Measurements from ENCODE around the gene MFNG. TPM values are rescaled to one million over a fixed set of nuclear protein-coding genes. Genes with fewer than 3 reads are reported as not detected.

MFNG gene
- total and polyA plus RNA-seq, 4 experiments from 2014 or later: 213 to 441 (median 278) TPM

DNA sequence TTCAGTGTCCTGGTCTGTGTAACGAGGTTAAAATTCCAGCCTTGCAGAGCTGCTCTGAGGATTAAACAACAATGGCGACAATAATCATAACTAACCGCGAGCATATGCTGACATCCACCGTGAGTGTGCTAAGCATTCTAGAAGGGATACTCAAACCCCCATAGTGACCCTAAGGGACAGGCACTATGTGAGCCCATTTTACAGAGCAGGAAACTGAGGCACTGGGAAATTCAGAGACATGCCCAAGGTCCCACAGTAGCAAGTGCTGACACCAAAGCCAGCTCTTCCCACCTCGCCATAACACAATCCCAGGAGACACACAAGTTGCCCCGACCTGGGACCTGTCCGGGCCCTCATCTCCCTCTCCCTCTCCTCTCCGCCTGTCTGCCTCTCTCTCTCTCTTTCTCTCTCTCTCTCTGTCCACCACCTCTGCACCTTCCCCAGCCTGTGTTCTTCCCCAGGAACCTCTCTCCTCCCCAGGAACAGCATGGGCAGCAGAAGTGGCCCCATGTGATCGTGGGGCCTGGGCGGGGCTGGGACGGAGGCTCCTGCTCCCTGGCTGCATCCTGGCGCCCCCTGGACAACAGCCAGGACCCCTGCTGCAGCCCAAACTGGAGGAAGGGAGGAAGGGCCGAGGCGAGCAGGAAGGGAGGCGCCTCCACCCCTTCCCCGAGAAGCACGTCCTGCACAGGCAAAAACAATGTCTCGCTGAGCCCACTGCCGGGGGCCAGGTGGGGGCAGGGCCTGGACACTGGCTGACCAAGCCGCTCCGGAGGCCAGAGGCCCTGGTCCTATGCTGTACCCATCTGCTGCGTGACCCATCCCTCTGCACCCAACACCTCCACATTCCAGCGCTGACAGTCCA is 14.8 kb upstream of the MFNG start:
- intact Hi-C loops (cut with micrococcal nuclease): no loop called here
- Mint-ChIP-seq H3K4me3 (no peak overlapping the region), H3K27ac (no peak overlapping the region), H3K9me3 (no peaks in the 10 kb centered on the region), H3K36me3 (no peaks in the 10 kb centered on the region), H3K4me1 (peaks cover 5 to 22% (median 15%) of the 10 kb centered on the region in 4 donors), H3K27me3 (no peaks in the 10 kb centered on the region)
- POLR2A ChIA-PET (ENCODE audit: partially characterized antibody): no interaction called here
- Histone ChIP-seq H3K27ac (ENCODE audit: low read depth, low read length) (no peak overlapping the region), H3K27me3 (ENCODE audit: insufficient read depth, low read length) (peaks cover 3% of the 10 kb centered on the region), H3K36me3 (ENCODE audit: insufficient read depth, low read length) (no peaks in the 10 kb centered on the region), H3K4me1 (ENCODE audit: insufficient read depth, low read length) (peaks cover 19% of the 10 kb centered on the region), H3K4me3 (ENCODE audit: low read length in 2 of 2) (no peak overlapping the region), H3K9me3 (ENCODE audit: control insufficient read depth in 1 of 2, low read length in 2 of 2) (no peaks in the 10 kb centered on the region)
- DNase-seq: peak in 1 of 5 donors; percentile 14
- CTCF ChIA-PET (ENCODE audit: partially characterized antibody): interaction anchor here (2.1 to 14.4 kb wide), 2 partner anchors 28 to 36 kb away, joined by 8 to 185 read pairs; no protein-coding TSS in a partner anchor

DNA sequence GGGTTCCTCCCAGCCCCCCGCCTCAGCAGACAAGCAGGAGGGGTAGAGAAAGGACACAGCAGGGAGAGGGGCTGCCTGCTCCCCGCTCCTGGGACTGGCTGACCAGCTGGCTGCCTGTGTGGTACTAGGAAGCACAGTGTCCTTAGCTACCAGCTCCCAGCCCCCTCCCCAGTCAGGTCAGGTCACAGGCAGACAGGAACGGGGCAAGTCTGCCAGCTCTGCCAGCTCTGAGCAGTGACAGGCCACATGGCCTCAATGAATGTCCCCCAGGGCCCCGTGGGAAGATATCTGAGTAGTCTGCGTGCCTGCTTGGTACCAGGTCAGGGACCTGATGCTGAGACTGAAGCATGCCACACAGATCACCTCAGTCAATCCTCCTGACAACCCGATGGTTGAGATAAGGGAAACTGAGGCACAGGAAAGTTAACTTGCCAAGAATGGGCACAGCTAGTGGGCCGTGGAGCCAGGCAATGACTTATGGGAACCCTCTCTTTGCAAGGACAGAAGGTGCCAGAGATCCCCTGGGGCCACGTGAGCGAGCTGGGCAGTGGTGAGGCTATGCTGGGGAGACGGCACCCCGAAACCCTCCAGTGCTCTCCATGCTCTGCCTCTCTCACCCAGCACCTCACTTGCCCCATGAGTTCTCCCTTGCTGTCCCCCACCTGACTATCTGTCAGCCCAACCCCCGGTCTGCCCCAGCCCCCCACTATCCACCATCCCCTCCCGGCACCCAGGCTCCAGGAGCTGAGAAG is 13.8 kb upstream of the MFNG start:
- POLR2A ChIA-PET (ENCODE audit: partially characterized antibody): interaction anchor here (3.0 kb wide), 1 partner anchor 15 kb away, joined by 24 read pairs; the partner anchor contains the start of gene MFNG
- H3K4me1 Mint-ChIP-seq: peaks cover 5 to 22% (median 15%) of the 10 kb centered on the region in 4 donors
- no peak overlapping the region for H3K27ac Mint-ChIP-seq

GRCh38 chr22:37499027-37499707 is 13.0 kb upstream of the MFNG start:
- Histone ChIP-seq H3K36me3 (ENCODE audit: insufficient read depth, low read length) (no peaks in the 10 kb centered on the region), H3K27ac (ENCODE audit: low read depth, low read length) (no peak overlapping the region), H3K9me3 (ENCODE audit: control insufficient read depth in 1 of 2, low read length in 2 of 2) (no peaks in the 10 kb centered on the region), H3K4me3 (ENCODE audit: low read length in 2 of 2) (no peak overlapping the region), H3K27me3 (ENCODE audit: insufficient read depth, low read length) (peaks cover 3% of the 10 kb centered on the region), H3K4me1 (ENCODE audit: insufficient read depth, low read length) (peaks cover 19% of the 10 kb centered on the region)
- ChIA-PET CTCF (ENCODE audit: partially characterized antibody) (interaction anchor here (0.7 to 14.4 kb wide), 10 partner anchors 7 to 239 kb away, joined by 3 to 185 read pairs (median 4); no protein-coding TSS in a partner anchor), POLR2A (ENCODE audit: partially characterized antibody) (interaction anchor here (1.3 to 3.0 kb wide), 2 partner anchors 14 to 26 kb away, joined by 4 to 24 read pairs; partner anchors contain the start of gene MFNG)
- no peak overlapping the region for H3K4me3 Mint-ChIP-seq
- no peaks in the 10 kb centered on the region for H3K27me3 Mint-ChIP-seq
- H3K36me3 Mint-ChIP-seq: no peaks in the 10 kb centered on the region
- H3K4me1 Mint-ChIP-seq: peaks cover 5 to 22% (median 15%) of the 10 kb centered on the region in 4 donors
- H3K27ac Mint-ChIP-seq: no peak overlapping the region
- H3K9me3 Mint-ChIP-seq: no peaks in the 10 kb centered on the region
- intact Hi-C loops (cut with micrococcal nuclease): no loop called here
- DNase-seq: no peak

More for the DNA sequence above, 13.8 kb upstream of the MFNG start:
- H3K27ac ChIP-seq (ENCODE audit: low read depth, low read length): no peak overlapping the region
- H3K4me3 ChIP-seq (ENCODE audit: low read length in 2 of 2): no peak overlapping the region
- H3K36me3 Mint-ChIP-seq: no peaks in the 10 kb centered on the region
- no peaks in the 10 kb centered on the region for H3K36me3 ChIP-seq (ENCODE audit: insufficient read depth, low read length)
- H3K4me1 ChIP-seq (ENCODE audit: insufficient read depth, low read length): peaks cover 19% of the 10 kb centered on the region
- CTCF ChIA-PET (ENCODE audit: partially characterized antibody): interaction anchor here (0.6 to 14.4 kb wide), 4 partner anchors 27 to 175 kb away, joined by 4 to 185 read pairs (median 8); no protein-coding TSS in a partner anchor
- H3K9me3 Mint-ChIP-seq: no peaks in the 10 kb centered on the region
- H3K27me3 Mint-ChIP-seq: no peaks in the 10 kb centered on the region
- H3K9me3 ChIP-seq (ENCODE audit: control insufficient read depth in 1 of 2, low read length in 2 of 2): no peaks in the 10 kb centered on the region
- peaks cover 3% of the 10 kb centered on the region for H3K27me3 ChIP-seq (ENCODE audit: insufficient read depth, low read length)
- DNase-seq: peak in 1 of 5 donors; percentile 8
- H3K4me3 Mint-ChIP-seq: no peak overlapping the region
- intact Hi-C loops (cut with micrococcal nuclease): no loop called here

DNA sequence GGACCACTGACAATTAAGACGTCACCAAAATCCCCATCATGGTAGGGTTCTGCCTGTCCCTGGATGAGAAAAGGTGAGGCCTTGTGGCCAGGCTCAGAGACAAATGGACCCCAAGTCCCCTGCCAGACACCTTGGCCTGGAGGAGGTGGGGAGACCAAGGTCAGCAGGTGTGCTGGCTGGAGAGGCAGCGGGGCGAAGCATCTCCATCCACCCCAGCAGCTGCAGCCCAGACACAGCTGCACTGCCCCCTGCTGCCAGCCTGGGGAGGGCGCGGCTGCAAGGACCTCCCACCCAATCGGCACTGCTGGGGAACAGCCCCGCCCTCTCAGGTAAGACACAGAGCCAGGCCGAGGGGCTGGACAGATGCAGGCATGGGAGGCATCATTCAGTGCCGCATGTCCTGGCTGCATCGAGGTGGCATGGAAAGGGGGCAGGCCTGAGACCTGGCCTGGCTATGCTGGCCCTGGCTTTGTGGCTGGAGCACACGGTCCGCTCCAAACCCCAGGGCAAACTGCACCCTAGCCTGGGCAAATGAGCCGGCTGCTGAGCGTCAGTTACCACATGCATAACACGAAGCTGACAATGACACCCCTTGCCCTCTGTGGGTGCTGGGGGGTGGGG is 12.2 kb upstream of the MFNG start:
- H3K36me3 ChIP-seq (ENCODE audit: insufficient read depth, low read length): no peaks in the 10 kb centered on the region
- Mint-ChIP-seq H3K4me3 (no peak overlapping the region), H3K4me1 (peaks cover 8 to 25% (median 16%) of the 10 kb centered on the region in 4 donors), H3K27ac (no peak overlapping the region), H3K27me3 (no peaks in the 10 kb centered on the region), H3K9me3 (no peaks in the 10 kb centered on the region), H3K36me3 (no peaks in the 10 kb centered on the region)
- intact Hi-C loops (cut with micrococcal nuclease): loop anchor here (1.0 kb wide), 2 partner anchors 26 to 181 kb away; no protein-coding TSS in a partner anchor
- H3K27me3 ChIP-seq (ENCODE audit: insufficient read depth, low read length): peaks cover 3% of the 10 kb centered on the region
- peaks cover 19% of the 10 kb centered on the region for H3K4me1 ChIP-seq (ENCODE audit: insufficient read depth, low read length)
- H3K4me3 ChIP-seq (ENCODE audit: low read length in 2 of 2): no peak overlapping the region
- H3K27ac ChIP-seq (ENCODE audit: low read depth, low read length): no peak overlapping the region
- H3K9me3 ChIP-seq (ENCODE audit: control insufficient read depth in 1 of 2, low read length in 2 of 2): no peaks in the 10 kb centered on the region
- peak; percentile 68 to 72 (median 70) for DNase-seq
- CTCF ChIA-PET (ENCODE audit: partially characterized antibody): interaction anchor here (0.7 to 14.4 kb wide), 17 partner anchors 8 to 239 kb away, joined by 3 to 185 read pairs (median 4); partner anchors contain the start of gene MFNG
- POLR2A ChIA-PET (ENCODE audit: partially characterized antibody): interaction anchor here (1.0 to 3.0 kb wide), 3 partner anchors 13 to 26 kb away, joined by 3 to 24 read pairs (median 4); partner anchors contain the start of gene MFNG

GRCh38 chr22:37497062-37497599 is 10.9 kb upstream of the MFNG start:
- POLR2A ChIA-PET (ENCODE audit: partially characterized antibody): interaction anchor here (3.0 kb wide), 1 partner anchor 12 kb away, joined by 24 read pairs; the partner anchor contains the start of gene MFNG
- H3K27me3 Mint-ChIP-seq: no peaks in the 10 kb centered on the region
- no peaks in the 10 kb centered on the region for H3K9me3 Mint-ChIP-seq
- H3K36me3 Mint-ChIP-seq: no peaks in the 10 kb centered on the region
- peak in 1 of 5 donors; percentile 22 for DNase-seq
- no peaks in the 10 kb centered on the region for H3K36me3 ChIP-seq (ENCODE audit: insufficient read depth, low read length)
- no peak overlapping the region for H3K27ac ChIP-seq (ENCODE audit: low read depth, low read length)
- no peak overlapping the region for H3K4me3 ChIP-seq (ENCODE audit: low read length in 2 of 2)
- H3K27me3 ChIP-seq (ENCODE audit: insufficient read depth, low read length): peaks cover 3% of the 10 kb centered on the region
- intact Hi-C loops (cut with micrococcal nuclease): no loop called here
- CTCF ChIA-PET (ENCODE audit: partially characterized antibody): interaction anchor here (1.0 to 14.4 kb wide), 10 partner anchors 9 to 181 kb away, joined by 3 to 185 read pairs (median 7); partner anchors contain the start of gene MFNG
- H3K4me1 ChIP-seq (ENCODE audit: insufficient read depth, low read length): peaks cover 25% of the 10 kb centered on the region
- H3K9me3 ChIP-seq (ENCODE audit: control insufficient read depth in 1 of 2, low read length in 2 of 2): no peaks in the 10 kb centered on the region
- no peak overlapping the region for H3K4me3 Mint-ChIP-seq
- H3K4me1 Mint-ChIP-seq: peaks cover 16 to 32% (median 23%) of the 10 kb centered on the region in 4 donors
- peak overlapping the region in 1 of 7 donors; percentile 57 for H3K27ac Mint-ChIP-seq

GRCh38 chr22:37496651-37497050 is 10.5 kb upstream of the MFNG start:
- intact Hi-C loops (cut with micrococcal nuclease): no loop called here
- CTCF ChIA-PET (ENCODE audit: partially characterized antibody): interaction anchor here (1.9 to 14.4 kb wide), 4 partner anchors 10 to 181 kb away, joined by 4 to 185 read pairs (median 14); partner anchors contain the start of gene MFNG
- POLR2A ChIA-PET (ENCODE audit: partially characterized antibody): interaction anchor here (0.5 to 3.9 kb wide), 2 partner anchors 11 to 37 kb away, joined by 3 to 27 read pairs; partner anchors contain the start of gene MFNG
- Histone ChIP-seq H3K36me3 (ENCODE audit: insufficient read depth, low read length) (no peaks in the 10 kb centered on the region), H3K4me3 (ENCODE audit: low read length in 2 of 2) (no peak overlapping the region), H3K27ac (ENCODE audit: low read depth, low read length) (no peak overlapping the region), H3K4me1 (ENCODE audit: insufficient read depth, low read length) (peaks cover 20% of the 10 kb centered on the region), H3K27me3 (ENCODE audit: insufficient read depth, low read length) (peaks cover 3% of the 10 kb centered on the region), H3K9me3 (ENCODE audit: control insufficient read depth in 1 of 2, low read length in 2 of 2) (no peaks in the 10 kb centered on the region)
- Mint-ChIP-seq H3K36me3 (no peaks in the 10 kb centered on the region), H3K27ac (no peak overlapping the region), H3K4me3 (no peak overlapping the region), H3K27me3 (no peaks in the 10 kb centered on the region), H3K4me1 (peaks cover 13 to 31% (median 19%) of the 10 kb centered on the region in 4 donors), H3K9me3 (no peaks in the 10 kb centered on the region)
- no peak for DNase-seq
